ENCODE measurements around the gene APCDD1L.
"Not testable (repeated sequence)": the region's sequence is repeated elsewhere in the genome, so short reads cannot be mapped to it uniquely, and the experiment has no call there.

APCDD1L gene

GRCh38 chr20:58513580-58514285 is 1.5 kb downstream of the APCDD1L start:
- no peak for DNase-seq (ENCODE audit: low spot score)

GRCh38 chr20:58512808-58513552 is 2.2 kb downstream of the APCDD1L start:
- DNase-seq (ENCODE audit: low spot score), result no peak

- no peak for DNase-seq (ENCODE audit: low spot score)
Observed at GRCh38 chr20:58511861-58512260, 3.3 kb downstream of the APCDD1L start.

- no peak for DNase-seq (ENCODE audit: low spot score)
Observed at GRCh38 chr20:58511364-58511763, 3.8 kb downstream of the APCDD1L start.

GRCh38 chr20:58510921-58511320 is 4.3 kb downstream of the APCDD1L start:
- DNase-seq (ENCODE audit: low spot score), result no peak

GRCh38 chr20:58508762-58509395 is 6.3 kb downstream of the APCDD1L start:
- DNase-seq (ENCODE audit: low spot score), result no peak

GRCh38 chr20:58506999-58507398 is 8.2 kb downstream of the APCDD1L start:
- not testable (repeated sequence) for DNase-seq (ENCODE audit: low spot score)

GRCh38 chr20:58504566-58504965 is 10.6 kb downstream of the APCDD1L start:
- DNase-seq (ENCODE audit: low spot score), result no peak

GRCh38 chr20:58503668-58504067 is 11.5 kb downstream of the APCDD1L start:
- DNase-seq (ENCODE audit: low spot score), result no peak

GRCh38 chr20:58500256-58500655 is 14.9 kb downstream of the APCDD1L start:
- no peak for DNase-seq (ENCODE audit: low spot score)

GRCh38 chr20:58498470-58499068 is 16.6 kb downstream of the APCDD1L start:
- no peak for DNase-seq (ENCODE audit: low spot score)

GRCh38 chr20:58497724-58498469 is 17.3 kb downstream of the APCDD1L start:
- no peak for DNase-seq (ENCODE audit: low spot score)

- no peak for DNase-seq (ENCODE audit: low spot score)
Observed at GRCh38 chr20:58497076-58497641, 18.0 kb downstream of the APCDD1L start.

- DNase-seq (ENCODE audit: low spot score), result no peak
Observed at GRCh38 chr20:58496429-58496769, 18.8 kb downstream of the APCDD1L start.

GRCh38 chr20:58495623-58496428 is 19.4 kb downstream of the APCDD1L start:
- no peak for DNase-seq (ENCODE audit: low spot score)

GRCh38 chr20:58494923-58495622 is 20.1 kb downstream of the APCDD1L start:
- DNase-seq (ENCODE audit: low spot score), result no peak

- DNase-seq (ENCODE audit: low spot score), result no peak
Observed at GRCh38 chr20:58492795-58493524, 22.2 kb downstream of the APCDD1L start.

GRCh38 chr20:58492074-58492718 is 23.0 kb downstream of the APCDD1L start:
- DNase-seq (ENCODE audit: low spot score), result no peak

GRCh38 chr20:58486207-58486606 is 29.0 kb downstream of the APCDD1L start:
- DNase-seq (ENCODE audit: low spot score), result no peak
